ENCODE results near the gene TMEM132D.

Gene TMEM132D

DNA sequence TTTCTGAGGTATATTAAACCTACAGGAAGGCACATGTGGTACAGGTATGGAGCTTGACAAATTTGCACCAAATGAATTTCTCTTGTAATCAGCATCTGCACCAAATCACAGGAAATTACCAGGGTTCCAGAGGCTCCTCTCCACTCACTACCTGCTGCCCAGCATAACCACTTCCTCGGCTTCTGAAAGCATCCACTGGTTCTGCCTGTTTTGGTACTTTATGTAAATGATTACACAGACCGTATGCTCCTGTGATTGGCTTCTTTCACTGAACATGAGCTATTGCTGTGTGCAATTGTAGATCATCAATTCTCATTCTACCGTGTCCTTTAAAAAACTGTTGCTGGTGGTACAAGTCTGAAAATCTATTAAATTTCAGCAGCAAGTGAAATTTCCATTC is 522.1 kb downstream of the TMEM132D start:
- Histone ChIP-seq H3K36me3 (ENCODE audit: control insufficient read depth in 1 of 2, insufficient read depth in 2 of 2, low read depth in 1 of 2, low read length in 2 of 2) (no peaks in the 10 kb centered on the region), H4K8ac (ENCODE audit: low read length) (no peak overlapping the region), H3K79me1 (replicated peaks; ENCODE audit: low read length, poor library complexity, severe bottlenecking) (no peaks in the 10 kb centered on the region), H3K4me1 (ENCODE audit: control insufficient read depth, insufficient read depth, low read depth, low read length) (no peaks in the 10 kb centered on the region), H3K14ac (ENCODE audit: low read length in 2 of 2) (no peak overlapping the region), H3K27ac (ENCODE audit: low read length, poor library complexity, severe bottlenecking) (no peak overlapping the region), H3K27me3 (ENCODE audit: control insufficient read depth in 1 of 2, insufficient read depth in 1 of 2, low read length in 2 of 2) (no peaks in the 10 kb centered on the region), H3K23ac (ENCODE audit: low read length in 2 of 2) (no peak overlapping the region), H3K4me2 (ENCODE audit: low read length, poor library complexity, severe bottlenecking) (no peak overlapping the region), H4K91ac (ENCODE audit: low read length) (no peak overlapping the region), H3K4ac (ENCODE audit: low read depth in 1 of 2, low read length in 2 of 2) (no peak overlapping the region), H3K4me3 (ENCODE audit: insufficient read depth in 1 of 2, low read depth in 1 of 2, low read length in 2 of 2) (no peak overlapping the region), H3K9me3 (ENCODE audit: control insufficient read depth, low read length) (peaks cover 21% of the 10 kb centered on the region), H3K9ac (ENCODE audit: low read length) (no peak overlapping the region), H2BK120ac (ENCODE audit: low read depth, low read length) (no peak overlapping the region), H2BK5ac (ENCODE audit: low read depth, low read length, poor library complexity, severe bottlenecking) (no peak overlapping the region), H2AK5ac (ENCODE audit: low read length, severe bottlenecking) (no peak overlapping the region), H2BK15ac (ENCODE audit: low read depth, poor library complexity, severe bottlenecking) (no peak overlapping the region), H3K18ac (ENCODE audit: low read depth in 1 of 2, low read length in 2 of 2) (no peak overlapping the region), H2BK12ac (ENCODE audit: low read length in 2 of 2) (no peak overlapping the region), H2AFZ (ENCODE audit: low read depth, low read length) (no peak overlapping the region)
- 17% methylated on average over 1 of the region's 3 CpGs for WGBS
- no peak for DNase-seq

DNA sequence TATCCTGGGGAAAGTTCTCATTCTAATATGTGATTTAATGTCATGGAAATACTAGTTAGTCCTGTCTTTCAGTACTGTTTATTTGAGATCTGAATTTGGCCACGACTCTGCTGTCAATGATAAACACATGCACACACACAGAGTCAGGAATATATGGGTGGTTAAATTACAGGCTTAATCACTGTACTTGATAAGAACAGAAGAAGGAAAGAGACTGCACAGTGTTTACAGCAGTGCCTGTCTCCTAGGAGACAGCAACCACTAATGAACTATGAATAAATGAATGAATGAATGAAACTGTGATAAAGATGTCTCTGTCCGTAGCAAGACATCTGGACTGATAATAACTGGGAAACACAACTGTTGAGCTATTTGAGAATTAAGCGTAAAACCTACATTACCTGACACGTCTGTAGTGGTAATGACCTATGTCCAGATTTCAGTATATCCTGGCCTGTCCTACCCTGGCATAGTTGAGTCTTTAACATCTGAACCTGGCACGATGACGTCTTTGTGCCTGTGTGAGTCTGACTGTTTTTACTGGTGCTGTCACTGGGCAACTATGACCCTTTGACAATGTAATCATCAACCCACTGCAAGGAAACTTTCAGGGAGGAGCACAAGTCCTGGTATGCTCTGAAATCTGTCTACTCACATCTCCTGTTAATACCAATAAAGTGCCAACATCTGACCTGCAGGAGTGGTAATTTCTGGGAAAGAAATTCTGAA is 524.6 kb downstream of the TMEM132D start:
- H3K18ac ChIP-seq (ENCODE audit: low read depth in 1 of 2, low read length in 2 of 2): no peak overlapping the region
- no peaks in the 10 kb centered on the region for H3K4me1 ChIP-seq (ENCODE audit: control insufficient read depth, insufficient read depth, low read depth, low read length)
- no peaks in the 10 kb centered on the region for H3K79me1 ChIP-seq (replicated peaks; ENCODE audit: low read length, poor library complexity, severe bottlenecking)
- no peak overlapping the region for H2AFZ ChIP-seq (ENCODE audit: low read depth, low read length)
- no peak overlapping the region for H2AK5ac ChIP-seq (ENCODE audit: low read length, severe bottlenecking)
- no peak overlapping the region for H4K8ac ChIP-seq (ENCODE audit: low read length)
- H2BK120ac ChIP-seq (ENCODE audit: low read depth, low read length): no peak overlapping the region
- H3K23ac ChIP-seq (ENCODE audit: low read length in 2 of 2): no peak overlapping the region
- DNase-seq: no peak
- no peak overlapping the region for H3K27ac ChIP-seq (ENCODE audit: low read length, poor library complexity, severe bottlenecking)
- no peak overlapping the region for H4K91ac ChIP-seq (ENCODE audit: low read length)
- peaks cover 11% of the 10 kb centered on the region for H3K9me3 ChIP-seq (ENCODE audit: control insufficient read depth, low read length)
- no peak overlapping the region for H2BK5ac ChIP-seq (ENCODE audit: low read depth, low read length, poor library complexity, severe bottlenecking)
- no peak overlapping the region for H2BK15ac ChIP-seq (ENCODE audit: low read depth, poor library complexity, severe bottlenecking)
- no peak overlapping the region for H2BK12ac ChIP-seq (ENCODE audit: low read length in 2 of 2)
- H3K4ac ChIP-seq (ENCODE audit: low read depth in 1 of 2, low read length in 2 of 2): no peak overlapping the region
- H3K27me3 ChIP-seq (ENCODE audit: control insufficient read depth in 1 of 2, insufficient read depth in 1 of 2, low read length in 2 of 2): no peaks in the 10 kb centered on the region
- no peak overlapping the region for H3K9ac ChIP-seq (ENCODE audit: low read length)
- H3K14ac ChIP-seq (ENCODE audit: low read length in 2 of 2): no peak overlapping the region
- no peak overlapping the region for H3K4me2 ChIP-seq (ENCODE audit: low read length, poor library complexity, severe bottlenecking)
- 75% methylated on average over 5 of the region's 6 CpGs for WGBS
- H3K4me3 ChIP-seq (ENCODE audit: insufficient read depth in 1 of 2, low read depth in 1 of 2, low read length in 2 of 2): no peak overlapping the region
- no peaks in the 10 kb centered on the region for H3K36me3 ChIP-seq (ENCODE audit: control insufficient read depth in 1 of 2, insufficient read depth in 2 of 2, low read depth in 1 of 2, low read length in 2 of 2)

GRCh38 chr12:129378496-129378895 is 525.3 kb downstream of the TMEM132D start:
- Histone ChIP-seq H3K79me1 (replicated peaks; ENCODE audit: low read length, poor library complexity, severe bottlenecking) (no peaks in the 10 kb centered on the region), H3K27ac (ENCODE audit: low read length, poor library complexity, severe bottlenecking) (no peak overlapping the region), H3K27me3 (ENCODE audit: control insufficient read depth in 1 of 2, insufficient read depth in 1 of 2, low read length in 2 of 2) (no peaks in the 10 kb centered on the region), H3K18ac (ENCODE audit: low read depth in 1 of 2, low read length in 2 of 2) (no peak overlapping the region), H2AFZ (ENCODE audit: low read depth, low read length) (no peak overlapping the region), H4K8ac (ENCODE audit: low read length) (no peak overlapping the region), H2AK5ac (ENCODE audit: low read length, severe bottlenecking) (no peak overlapping the region), H3K23ac (ENCODE audit: low read length in 2 of 2) (no peak overlapping the region), H4K91ac (ENCODE audit: low read length) (no peak overlapping the region), H2BK120ac (ENCODE audit: low read depth, low read length) (no peak overlapping the region), H3K9me3 (ENCODE audit: control insufficient read depth, low read length) (peaks cover 6% of the 10 kb centered on the region), H3K4ac (ENCODE audit: low read depth in 1 of 2, low read length in 2 of 2) (no peak overlapping the region), H3K14ac (ENCODE audit: low read length in 2 of 2) (no peak overlapping the region), H2BK5ac (ENCODE audit: low read depth, low read length, poor library complexity, severe bottlenecking) (no peak overlapping the region), H3K4me2 (ENCODE audit: low read length, poor library complexity, severe bottlenecking) (no peak overlapping the region), H2BK15ac (ENCODE audit: low read depth, poor library complexity, severe bottlenecking) (no peak overlapping the region), H3K9ac (ENCODE audit: low read length) (no peak overlapping the region), H2BK12ac (ENCODE audit: low read length in 2 of 2) (no peak overlapping the region), H3K4me1 (ENCODE audit: control insufficient read depth, insufficient read depth, low read depth, low read length) (no peaks in the 10 kb centered on the region), H3K36me3 (ENCODE audit: control insufficient read depth in 1 of 2, insufficient read depth in 2 of 2, low read depth in 1 of 2, low read length in 2 of 2) (no peaks in the 10 kb centered on the region), H3K4me3 (ENCODE audit: insufficient read depth in 1 of 2, low read depth in 1 of 2, low read length in 2 of 2) (no peak overlapping the region)
- WGBS: 82% methylated on average over 4 of the region's 5 CpGs
- no peak for DNase-seq

GRCh38 chr12:129373746-129374145 is 530.1 kb downstream of the TMEM132D start:
- Histone ChIP-seq H4K8ac (ENCODE audit: low read length) (no peak overlapping the region), H3K27me3 (ENCODE audit: control insufficient read depth in 1 of 2, insufficient read depth in 1 of 2, low read length in 2 of 2) (no peaks in the 10 kb centered on the region), H2AFZ (ENCODE audit: low read depth, low read length) (no peak overlapping the region), H2BK12ac (ENCODE audit: low read length in 2 of 2) (no peak overlapping the region), H3K27ac (ENCODE audit: low read length, poor library complexity, severe bottlenecking) (no peak overlapping the region), H3K9ac (ENCODE audit: low read length) (no peak overlapping the region), H2AK5ac (ENCODE audit: low read length, severe bottlenecking) (no peak overlapping the region), H2BK120ac (ENCODE audit: low read depth, low read length) (no peak overlapping the region), H3K36me3 (ENCODE audit: control insufficient read depth in 1 of 2, insufficient read depth in 2 of 2, low read depth in 1 of 2, low read length in 2 of 2) (no peaks in the 10 kb centered on the region), H2BK5ac (ENCODE audit: low read depth, low read length, poor library complexity, severe bottlenecking) (no peak overlapping the region), H3K4ac (ENCODE audit: low read depth in 1 of 2, low read length in 2 of 2) (no peak overlapping the region), H3K18ac (ENCODE audit: low read depth in 1 of 2, low read length in 2 of 2) (no peak overlapping the region), H3K14ac (ENCODE audit: low read length in 2 of 2) (no peak overlapping the region), H3K23ac (ENCODE audit: low read length in 2 of 2) (no peak overlapping the region), H4K91ac (ENCODE audit: low read length) (no peak overlapping the region), H3K4me1 (ENCODE audit: control insufficient read depth, insufficient read depth, low read depth, low read length) (no peaks in the 10 kb centered on the region), H3K4me2 (ENCODE audit: low read length, poor library complexity, severe bottlenecking) (no peak overlapping the region), H3K9me3 (ENCODE audit: control insufficient read depth, low read length) (peaks cover 16% of the 10 kb centered on the region), H3K4me3 (ENCODE audit: insufficient read depth in 1 of 2, low read depth in 1 of 2, low read length in 2 of 2) (no peak overlapping the region), H2BK15ac (ENCODE audit: low read depth, poor library complexity, severe bottlenecking) (no peak overlapping the region), H3K79me1 (replicated peaks; ENCODE audit: low read length, poor library complexity, severe bottlenecking) (no peaks in the 10 kb centered on the region)
- DNase-seq: no peak
- WGBS: 64% methylated on average over 2 of the region's 4 CpGs

All from mesenchymal stem cell (in vitro differentiated cells and primary cell).